Uterus (tissue), 4 donors: ENCODE measurements around the gene SHB. TPM values are rescaled to one million over a fixed set of nuclear protein-coding genes. Genes with fewer than 3 reads are reported as not detected.

Source experiments
- DNase-seq, 2 donors: peaks; one replicate each; pipeline ENCODE4 v3.0.0-alpha.2; 2019 to 2020
- H3K27ac ChIP-seq, 2 donors: fragments of 200-600 bp; sonication (generic); 1 replicate in 1 of 2; 2 replicates in 1 of 2; pipeline ENCODE4 v1.5.1; 2016 to 2018
- H3K27me3 ChIP-seq, 2 donors: fragments of 200-600 bp; sonication (generic); one replicate each; pipeline ENCODE4 v1.5.1; 2018 to 2019; ENCODE audit warnings: control low read depth in 1 of 2
- H3K36me3 ChIP-seq, 2 donors: fragments of 200-600 bp; sonication (generic); one replicate each; pipeline ENCODE4 v1.5.1; 2019; ENCODE audit warnings: control low read depth in 1 of 2
- H3K4me1 ChIP-seq, 2 donors: fragments of 200-600 bp; sonication (generic); one replicate each; pipeline ENCODE4 v1.5.1; 2018 to 2019; ENCODE audit warnings: control low read depth in 1 of 2
- H3K4me3 ChIP-seq, 2 donors: fragments of 200-600 bp; sonication (generic); 1 replicate in 1 of 2; 2 replicates in 1 of 2; pipeline ENCODE4 v1.5.1; 2018 to 2019; ENCODE audit warnings: mild to moderate bottlenecking in 1 of 2
- H3K9me3 ChIP-seq, 2 donors: fragments of 200-600 bp; sonication (generic); one replicate each; pipeline ENCODE4 v1.5.1; 2019; ENCODE audit warnings: control low read depth in 1 of 2
- POLR2A ChIP-seq, 2 donors: fragments of 450-650 bp; IDR thresholded peaks; one replicate each; pipeline ENCODE4 v1.6.1; 2016; ENCODE audit warnings: antibody characterized with exemption in 2 of 2, mild to moderate bottlenecking in 1 of 2, moderate library complexity in 1 of 2
- intact Hi-C: fragments of 100-400 bp; cut with DNase I; formaldehyde crosslinking; loops from one replicate; pipeline ENCODE4 v1.15.1; 2023; ENCODE audit warnings: low total_unique reads
- total RNA-seq, 4 donors: library from RNA; depleted of rRNA in 3 of 4; stranded (reverse); fragments of >200 nt in 3 of 4; gene quantifications; one replicate each; pipeline versions ENCODE4 v1.1.0 to v1.2.4, GENCODE V29; 2014 to 2023
- TF ChIP-seq, protein P1 (sequence below), 4 experiments: fragments of 200-600 bp in 2 of 4; fragments of 450-650 bp in 2 of 4; sonication (generic) in 2 of 4; IDR thresholded peaks; one replicate each; pipeline ENCODE4 v1.5.1; 2016 to 2019; ENCODE audit warnings: antibody characterized with exemption in 4 of 4, mild to moderate bottlenecking in 2 of 4, moderate library complexity in 1 of 4
- donor health status: DM: yes; HTN: yes; CAD: no.

The SHB gene
- total RNA-seq, 4 donors from 2014 or later: 3.5 to 19.6 (median 7.3) TPM

GRCh38 chr9:37961351-37961750, 107.7 kb downstream of the SHB start:
- no peak for TF ChIP-seq POLR2A (IDR thresholded peaks at IDR 0.05)
- TF ChIP-seq, protein P1, sequence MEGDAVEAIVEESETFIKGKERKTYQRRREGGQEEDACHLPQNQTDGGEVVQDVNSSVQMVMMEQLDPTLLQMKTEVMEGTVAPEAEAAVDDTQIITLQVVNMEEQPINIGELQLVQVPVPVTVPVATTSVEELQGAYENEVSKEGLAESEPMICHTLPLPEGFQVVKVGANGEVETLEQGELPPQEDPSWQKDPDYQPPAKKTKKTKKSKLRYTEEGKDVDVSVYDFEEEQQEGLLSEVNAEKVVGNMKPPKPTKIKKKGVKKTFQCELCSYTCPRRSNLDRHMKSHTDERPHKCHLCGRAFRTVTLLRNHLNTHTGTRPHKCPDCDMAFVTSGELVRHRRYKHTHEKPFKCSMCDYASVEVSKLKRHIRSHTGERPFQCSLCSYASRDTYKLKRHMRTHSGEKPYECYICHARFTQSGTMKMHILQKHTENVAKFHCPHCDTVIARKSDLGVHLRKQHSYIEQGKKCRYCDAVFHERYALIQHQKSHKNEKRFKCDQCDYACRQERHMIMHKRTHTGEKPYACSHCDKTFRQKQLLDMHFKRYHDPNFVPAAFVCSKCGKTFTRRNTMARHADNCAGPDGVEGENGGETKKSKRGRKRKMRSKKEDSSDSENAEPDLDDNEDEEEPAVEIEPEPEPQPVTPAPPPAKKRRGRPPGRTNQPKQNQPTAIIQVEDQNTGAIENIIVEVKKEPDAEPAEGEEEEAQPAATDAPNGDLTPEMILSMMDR (IDR thresholded peaks at IDR 0.05): no peak
- Histone ChIP-seq H3K9me3 (no peaks in the 10 kb centered on the region), H3K4me1 (no peaks in the 10 kb centered on the region), H3K36me3 (no peaks in the 10 kb centered on the region), H3K27me3 (no peaks in the 10 kb centered on the region), H3K27ac (no peak overlapping the region), H3K4me3 (no peak overlapping the region)
- DNase-seq: no peak
- intact Hi-C loops: no loop called here

DNA sequence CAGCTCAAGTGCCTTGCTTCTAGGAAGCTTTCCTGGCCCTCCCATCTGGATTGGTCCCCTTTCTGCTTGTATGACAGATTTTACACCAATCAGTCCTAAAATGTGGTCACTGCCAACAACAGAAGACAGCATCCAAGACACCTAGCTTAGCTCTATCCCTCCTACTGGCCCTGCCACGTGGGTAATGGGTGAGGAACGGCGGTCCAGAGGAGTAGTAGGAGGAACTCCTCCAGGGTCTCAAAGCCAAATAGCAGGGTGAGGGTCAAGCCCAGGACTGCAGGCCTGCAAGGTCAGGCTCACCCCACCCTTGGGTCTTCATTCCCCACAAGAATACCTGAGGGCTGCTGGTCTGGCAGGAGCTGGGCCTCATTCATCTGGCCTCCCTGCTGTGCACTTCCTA, 108.4 kb downstream of the SHB start:
- DNase-seq: no peak

DNA sequence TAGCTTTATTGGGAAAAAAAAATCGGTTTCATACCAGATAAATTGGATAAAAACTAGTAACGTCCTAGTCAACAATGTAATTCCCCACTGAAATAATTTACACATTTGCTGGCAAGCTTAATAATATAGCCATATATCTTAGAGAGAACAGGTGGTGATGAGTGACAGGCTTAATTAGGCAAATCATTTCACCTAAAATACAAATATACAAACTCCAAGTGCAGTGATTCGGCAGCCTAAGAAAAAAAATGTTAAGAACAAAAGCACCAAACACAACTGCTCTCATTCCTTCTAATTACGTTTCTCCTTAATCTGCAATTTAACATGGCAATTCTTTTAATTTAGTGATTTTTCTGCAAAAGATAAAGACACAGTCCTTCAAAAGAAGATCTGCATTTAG, 109.1 kb downstream of the SHB start:
- Histone ChIP-seq H3K27ac (no peak overlapping the region), H3K27me3 (no peaks in the 10 kb centered on the region), H3K9me3 (no peaks in the 10 kb centered on the region), H3K4me3 (no peak overlapping the region), H3K4me1 (no peaks in the 10 kb centered on the region), H3K36me3 (no peaks in the 10 kb centered on the region)
- intact Hi-C loops: no loop called here
- DNase-seq: no peak
- no peak for TF ChIP-seq POLR2A (IDR thresholded peaks at IDR 0.05)

More for the DNA sequence above, 108.4 kb downstream of the SHB start:
- Histone ChIP-seq H3K4me3 (no peak overlapping the region), H3K27ac (no peak overlapping the region), H3K4me1 (no peaks in the 10 kb centered on the region), H3K36me3 (no peaks in the 10 kb centered on the region), H3K9me3 (no peaks in the 10 kb centered on the region), H3K27me3 (no peaks in the 10 kb centered on the region)
- intact Hi-C loops: no loop called here
- TF ChIP-seq POLR2A (IDR thresholded peaks at IDR 0.05): no peak
- TF ChIP-seq, protein P1 (IDR thresholded peaks at IDR 0.05): no peak

- intact Hi-C loops: no loop called here
- Histone ChIP-seq H3K27ac (no peak overlapping the region), H3K9me3 (no peaks in the 10 kb centered on the region), H3K36me3 (no peaks in the 10 kb centered on the region), H3K27me3 (no peaks in the 10 kb centered on the region), H3K4me3 (no peak overlapping the region), H3K4me1 (peaks cover 0 to 12% of the 10 kb centered on the region in 2 donors)
- TF ChIP-seq, protein P1 (IDR thresholded peaks at IDR 0.05): no peak
- TF ChIP-seq POLR2A (IDR thresholded peaks at IDR 0.05): no peak
- DNase-seq: no peak
Measured at GRCh38 chr9:37958154-37958553, 110.9 kb downstream of the SHB start.

DNA sequence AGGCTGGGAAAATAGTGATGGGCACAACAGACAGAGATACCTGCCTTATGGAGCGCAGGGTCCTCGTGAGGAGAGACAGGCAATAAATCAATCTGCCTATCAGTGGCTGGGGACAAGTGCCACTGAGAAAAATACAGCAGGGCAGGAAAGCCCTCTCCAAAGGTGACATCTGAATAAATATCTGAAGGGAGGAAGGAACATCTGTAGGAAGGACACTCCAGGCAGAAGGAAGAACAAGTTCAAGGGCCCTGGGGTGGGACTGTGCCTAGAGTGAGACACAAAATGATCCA, 111.4 kb downstream of the SHB start:
- Histone ChIP-seq H3K4me1 (peaks cover 0 to 13% of the 10 kb centered on the region in 2 donors), H3K27me3 (no peaks in the 10 kb centered on the region), H3K36me3 (no peaks in the 10 kb centered on the region), H3K27ac (no peak overlapping the region), H3K9me3 (no peaks in the 10 kb centered on the region), H3K4me3 (no peak overlapping the region)
- TF ChIP-seq, protein P1 (IDR thresholded peaks at IDR 0.05): no peak
- no peak for TF ChIP-seq POLR2A (IDR thresholded peaks at IDR 0.05)
- no peak for DNase-seq
- intact Hi-C loops: no loop called here
